Globus pallidus (tissue), 1 donor: ENCODE data around the gene SWI5.

Source experiments
- DNase-seq: peaks from one replicate; pipeline ENCODE4 v3.0.0-alpha.2; 2015; ENCODE audit warnings: low spot score

SWI5 gene

DNA sequence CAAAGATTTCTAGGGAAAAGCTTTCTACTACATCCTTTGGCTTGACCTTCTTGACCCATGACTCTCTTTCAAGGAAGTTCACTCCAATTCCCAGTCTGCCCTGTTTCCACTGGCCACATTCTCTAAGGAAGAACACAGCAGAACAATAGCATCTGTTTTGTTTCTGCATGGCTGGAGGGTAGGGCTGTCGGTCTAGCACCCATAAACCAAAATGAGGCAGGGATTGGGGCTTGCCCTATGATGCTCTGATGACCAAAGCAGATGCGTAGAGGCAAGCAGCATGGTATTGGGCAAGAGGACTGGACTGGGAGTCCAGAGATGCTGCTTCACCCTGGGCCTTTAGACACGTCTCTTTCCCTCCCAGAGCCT is 24.4 kb upstream of the SWI5 start:
- no peak for DNase-seq

DNA sequence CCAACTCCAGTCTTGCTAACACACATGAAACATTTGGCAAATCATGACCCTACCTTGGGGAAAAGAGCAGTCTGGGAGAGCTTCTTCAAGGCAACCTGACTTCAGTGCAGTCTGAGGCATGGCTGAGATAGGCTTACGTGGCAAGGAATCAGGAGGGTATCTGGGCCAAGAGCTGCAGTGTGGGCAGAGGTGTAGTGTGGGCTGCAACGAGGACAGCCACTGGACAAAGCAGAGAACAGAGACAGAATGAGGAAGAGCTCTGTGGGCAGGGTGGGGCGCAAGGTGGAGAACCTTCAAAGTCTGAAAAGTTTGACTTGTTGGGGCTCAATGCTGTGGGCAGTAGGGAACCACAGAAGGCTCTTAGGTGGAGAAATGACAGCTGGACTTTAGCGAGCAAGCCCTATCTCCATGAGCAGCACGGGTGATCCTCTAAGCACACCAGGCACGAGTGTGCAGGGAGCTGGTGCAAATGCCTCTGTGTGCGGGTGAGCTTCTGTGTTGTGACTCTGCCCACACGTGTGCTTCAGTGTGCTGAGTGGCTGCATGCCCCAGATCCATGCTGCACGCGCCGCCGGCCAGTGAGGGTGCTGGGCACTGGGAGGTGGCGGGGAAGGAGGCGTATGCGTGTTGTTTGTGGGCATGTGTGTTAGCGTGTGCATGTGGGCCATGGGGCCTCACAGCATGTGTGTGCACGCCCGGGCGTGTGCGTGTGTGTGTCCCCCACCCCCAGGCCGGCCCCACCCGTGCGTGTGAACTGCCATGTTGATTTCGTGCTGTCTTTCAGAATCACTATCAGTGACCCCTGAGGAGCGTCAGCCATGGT is 23.5 kb upstream of the SWI5 start:
- DNase-seq, result no peak

- no peak for DNase-seq
These were observed 22.7 kb upstream of the SWI5 start for GRCh38 chr9:128253140-128253990.

DNA sequence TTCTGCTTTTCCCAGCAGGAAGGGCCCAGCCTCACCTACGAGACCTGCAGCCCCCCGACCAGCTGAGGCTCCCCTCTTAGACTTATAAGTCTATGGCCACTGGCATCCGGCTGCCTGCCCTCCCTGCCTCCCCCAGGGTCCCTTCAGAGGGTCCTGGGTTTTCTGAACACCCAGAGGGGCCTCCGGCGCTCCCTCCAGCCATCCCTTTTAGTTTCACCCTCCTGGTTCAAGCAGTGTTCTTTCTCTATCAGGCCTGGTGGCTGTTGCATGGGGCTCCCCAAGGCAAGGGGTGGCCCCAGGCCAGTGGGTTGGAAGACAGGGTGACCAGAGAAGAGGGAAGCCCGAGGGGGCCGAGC is 22.1 kb upstream of the SWI5 start:
- no peak for DNase-seq

GRCh38 chr9:128254362-128254761 is 21.7 kb upstream of the SWI5 start:
- no peak for DNase-seq

DNA sequence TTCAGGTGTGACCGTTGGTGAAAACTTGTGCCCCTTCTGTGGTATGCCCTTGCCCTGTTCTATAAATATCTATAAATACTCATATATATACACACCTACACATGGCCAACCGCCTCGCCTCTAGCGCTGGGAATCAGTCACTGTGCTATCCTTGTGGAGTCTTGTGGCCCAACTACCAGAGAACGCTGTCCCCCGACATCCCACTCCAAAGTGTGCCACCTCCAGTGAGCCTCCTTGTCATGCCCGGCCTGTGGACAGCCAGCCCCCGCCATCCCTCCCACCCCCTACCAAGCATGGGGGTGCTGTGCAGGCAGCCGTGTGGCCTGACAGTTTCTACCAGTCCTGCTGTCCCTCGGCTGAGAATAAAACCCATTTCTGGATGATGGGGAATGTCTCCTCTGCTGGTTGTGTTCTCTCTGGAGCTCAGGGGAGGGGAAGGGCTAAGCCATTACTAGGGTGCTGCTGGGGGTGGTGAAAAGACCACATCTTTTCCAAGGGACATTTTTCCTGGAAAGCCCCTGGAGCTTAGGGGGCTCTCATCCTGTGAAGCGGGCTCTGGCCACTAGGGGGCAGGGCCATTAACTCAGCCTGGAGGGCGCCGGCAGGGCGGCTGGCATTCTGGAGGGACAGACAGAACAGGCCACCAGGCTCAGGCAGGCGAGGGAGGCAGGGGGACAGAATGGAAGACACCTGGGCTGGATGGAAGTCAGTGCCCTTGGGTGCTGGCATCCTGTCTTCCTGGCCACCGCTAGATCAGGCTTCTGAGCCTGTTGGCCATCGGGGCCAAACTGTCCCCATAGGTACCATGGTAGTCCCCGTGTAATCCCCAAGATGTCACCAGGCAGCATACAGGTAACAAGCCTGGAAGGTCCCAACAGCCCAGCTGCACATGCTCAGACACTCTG is 21.0 kb upstream of the SWI5 start:
- DNase-seq, result peak; percentile 35

GRCh38 chr9:128257086-128257825 is 18.8 kb upstream of the SWI5 start:
- no peak for DNase-seq

GRCh38 chr9:128257907-128258306 is 18.2 kb upstream of the SWI5 start:
- no peak for DNase-seq

DNA sequence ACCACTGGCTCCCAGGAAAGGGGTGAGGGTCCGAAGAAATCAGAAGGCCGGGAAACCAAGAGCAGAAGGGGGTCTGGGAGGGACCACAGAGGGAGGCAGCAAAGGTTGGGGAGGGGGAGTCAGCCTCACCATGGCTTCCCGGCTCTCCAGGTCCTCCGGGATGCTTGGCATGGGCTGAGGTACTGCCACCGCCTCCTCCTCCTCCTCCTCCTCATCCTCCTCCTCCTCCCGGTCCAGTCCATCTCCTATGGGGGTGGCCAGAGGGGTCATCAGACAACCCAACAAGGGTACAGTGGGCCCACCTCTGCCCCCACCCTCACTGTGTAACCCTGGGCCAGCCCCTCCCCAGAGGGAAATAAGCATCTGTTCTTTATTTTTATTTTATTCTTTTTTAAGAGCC is 17.8 kb upstream of the SWI5 start:
- DNase-seq, result no peak

DNA sequence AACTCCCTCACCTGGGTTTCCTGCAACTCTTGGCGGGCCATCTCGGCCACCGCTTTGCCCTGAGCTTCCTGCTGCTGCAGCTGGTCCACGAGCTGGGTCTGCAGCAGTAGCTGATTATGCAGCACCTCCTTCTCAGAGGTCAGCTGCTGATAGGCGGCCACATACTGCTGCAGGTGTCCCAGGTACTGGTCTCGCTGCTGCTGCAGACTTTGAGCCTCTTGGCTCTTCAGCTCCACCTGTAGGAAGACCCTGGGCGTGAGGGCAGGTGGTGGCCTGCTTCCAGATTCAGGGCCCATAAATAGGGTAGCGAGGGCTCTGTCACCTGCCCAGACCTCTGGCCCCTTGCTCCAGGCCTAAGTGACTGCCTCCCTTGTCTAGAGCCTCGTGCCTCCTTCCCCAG is 16.9 kb upstream of the SWI5 start:
- DNase-seq, result no peak

DNA sequence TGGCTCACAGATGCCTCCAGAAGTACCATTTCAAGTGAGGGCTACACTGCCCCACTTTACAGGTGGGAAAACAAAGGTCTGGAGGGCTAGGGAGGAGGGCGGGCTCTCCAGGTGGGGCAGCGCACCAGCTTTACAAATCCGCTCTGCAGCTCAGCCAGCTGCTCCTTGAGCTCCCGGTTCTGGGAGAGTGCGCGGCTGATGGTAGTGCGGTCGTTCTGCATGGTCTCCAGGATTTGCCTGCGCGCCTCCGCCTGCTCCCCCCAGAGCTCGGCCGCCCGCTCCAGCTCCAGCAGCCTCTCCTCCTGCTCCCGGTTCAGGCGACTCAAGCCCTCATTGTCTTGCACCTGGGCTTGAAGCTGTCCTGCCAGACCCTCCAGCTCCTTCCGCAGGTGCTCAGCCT is 15.7 kb upstream of the SWI5 start:
- no peak for DNase-seq

DNA sequence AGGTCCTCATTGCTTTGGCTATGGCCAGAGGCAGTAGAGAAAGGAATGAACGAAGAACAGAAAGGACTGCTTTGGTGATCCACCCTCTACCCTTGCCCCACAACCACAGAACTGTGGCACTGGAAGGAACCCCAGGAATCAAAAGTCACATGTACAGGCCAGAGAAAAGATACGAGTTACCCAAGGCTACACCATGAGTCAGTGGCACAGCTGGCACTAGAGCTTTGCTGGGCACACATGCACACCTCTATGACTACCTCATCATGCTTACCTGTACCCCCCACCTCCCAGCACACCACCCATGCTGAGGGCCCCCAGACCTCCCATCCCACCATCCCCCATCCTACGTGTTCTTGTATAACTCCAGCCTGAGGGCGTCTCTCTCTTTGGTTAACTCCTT is 13.4 kb upstream of the SWI5 start:
- no peak for DNase-seq

GRCh38 chr9:128265348-128265847 is 10.7 kb upstream of the SWI5 start:
- DNase-seq, result no peak

GRCh38 chr9:128266868-128267590 is 9.0 kb upstream of the SWI5 start:
- DNase-seq, result no peak

GRCh38 chr9:128271112-128271511 is 5.0 kb upstream of the SWI5 start:
- DNase-seq, result no peak

DNA sequence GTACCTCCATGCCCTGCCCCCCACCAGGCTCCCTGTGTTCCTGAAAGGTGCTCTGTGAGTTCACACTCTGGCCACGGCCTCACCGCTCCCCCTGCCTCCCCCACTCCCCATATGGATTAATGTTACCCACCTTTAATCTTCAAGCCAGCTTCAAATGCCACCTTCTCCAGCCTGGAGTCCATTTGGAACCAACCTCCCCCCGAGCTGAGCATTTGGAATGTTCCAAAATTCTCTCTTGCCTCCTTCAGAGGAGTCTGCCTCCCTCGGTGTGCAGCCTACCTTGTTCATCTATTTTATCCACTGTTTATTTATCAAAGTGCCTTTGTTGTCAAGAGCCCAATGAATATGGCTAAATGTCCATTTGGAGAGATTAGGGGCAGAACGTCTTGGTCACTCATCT is 4.6 kb upstream of the SWI5 start:
- DNase-seq, result no peak

- DNase-seq, result no peak
These were observed 1.8 kb upstream of the SWI5 start for GRCh38 chr9:128274245-128274644.

DNA sequence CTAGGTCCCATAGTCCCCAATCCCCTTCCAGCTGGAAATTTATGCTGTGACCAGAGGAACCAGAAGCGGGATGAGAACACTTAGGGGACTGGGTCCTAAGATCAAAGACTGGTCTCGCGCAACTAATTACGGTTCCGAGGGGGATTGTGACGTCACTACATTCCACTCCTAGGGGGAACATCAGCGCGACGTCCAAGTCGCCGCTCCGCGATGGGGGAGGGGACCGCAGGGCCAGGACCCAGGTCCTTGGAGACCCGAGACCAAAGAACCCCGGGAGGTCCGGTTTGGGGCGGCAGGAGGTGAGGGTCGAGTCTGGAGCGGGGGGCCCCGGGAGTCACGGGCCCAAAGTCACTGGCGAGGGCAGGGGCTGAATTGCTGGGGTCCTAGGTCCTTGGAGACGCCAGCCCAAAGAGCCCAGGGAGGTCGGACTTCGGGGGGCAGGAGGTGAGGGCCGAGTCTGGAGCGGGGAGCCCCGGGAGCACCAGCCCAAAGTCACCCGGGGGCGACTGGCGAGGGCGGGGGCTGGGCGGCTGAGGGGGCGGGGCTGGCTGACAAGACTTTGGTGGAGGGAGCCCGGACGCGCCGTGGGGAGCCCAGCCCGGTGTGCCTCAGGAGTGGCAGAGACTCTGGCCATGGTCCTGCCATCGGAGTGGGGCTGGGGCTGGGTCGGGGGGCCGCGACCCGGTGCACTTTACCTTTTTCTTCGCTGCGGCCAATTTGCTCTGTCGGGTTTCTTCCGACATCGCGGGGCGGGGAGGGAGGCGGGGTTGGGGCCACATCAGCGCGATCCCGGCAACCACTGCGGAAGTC is 673 bp upstream of the SWI5 start, which contains the start of gene GOLGA2:
Gene GOLGA2, minus strand, starts transcription at position 810 of the 810 bp plus-strand sequence. Its CDS starts 31 bp downstream, at position 779.
- peak; percentile 8 for DNase-seq

DNA sequence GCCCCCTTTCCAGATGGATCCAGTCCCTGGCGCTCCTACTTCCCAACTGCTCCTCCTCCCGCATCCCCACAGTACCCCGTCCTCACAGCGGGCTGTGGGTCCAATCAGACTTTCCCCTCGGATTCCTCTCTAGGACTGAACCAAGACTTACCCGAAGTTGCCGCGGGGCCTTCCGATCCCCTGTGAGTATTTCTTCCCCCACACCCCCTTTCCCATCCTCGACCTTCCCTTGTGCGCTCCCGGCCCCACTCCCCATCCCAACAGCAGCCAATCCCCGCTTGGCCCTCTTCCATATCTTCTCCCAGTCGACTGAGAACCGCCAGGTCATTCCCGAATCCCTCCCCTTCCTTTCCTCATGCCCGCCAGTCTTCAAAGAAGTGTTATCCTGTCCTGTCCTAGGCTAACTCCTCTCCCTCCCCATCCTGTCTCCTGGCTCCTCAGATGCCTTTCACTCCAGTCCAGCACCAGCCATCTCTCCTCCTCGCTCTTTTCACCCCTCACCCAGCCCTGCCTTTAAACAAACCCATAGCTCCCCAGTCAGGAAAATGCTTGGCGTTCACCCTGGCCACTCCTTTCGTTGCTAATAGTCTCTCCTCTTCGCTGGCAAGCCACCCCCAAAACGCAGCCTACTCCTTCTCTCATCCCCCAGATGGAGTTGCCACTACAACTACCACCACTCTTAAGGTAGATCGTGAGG is 646 bp downstream of the SWI5 start:
- DNase-seq, result peak; percentile 12
